ENCODE data around the gene PRRC2C.

- TF ChIP-seq CTCF (IDR thresholded peaks at IDR 0.05) = no peak
- no peak for TF ChIP-seq POLR2A (IDR thresholded peaks at IDR 0.05)
Observed at GRCh38 chr1:171623651-171624331, 138.5 kb downstream of the PRRC2C start.

Data from thyroid gland (tissue), 4 donors.